ENCODE data around the gene ADAMTSL4.

Gene ADAMTSL4

DNA sequence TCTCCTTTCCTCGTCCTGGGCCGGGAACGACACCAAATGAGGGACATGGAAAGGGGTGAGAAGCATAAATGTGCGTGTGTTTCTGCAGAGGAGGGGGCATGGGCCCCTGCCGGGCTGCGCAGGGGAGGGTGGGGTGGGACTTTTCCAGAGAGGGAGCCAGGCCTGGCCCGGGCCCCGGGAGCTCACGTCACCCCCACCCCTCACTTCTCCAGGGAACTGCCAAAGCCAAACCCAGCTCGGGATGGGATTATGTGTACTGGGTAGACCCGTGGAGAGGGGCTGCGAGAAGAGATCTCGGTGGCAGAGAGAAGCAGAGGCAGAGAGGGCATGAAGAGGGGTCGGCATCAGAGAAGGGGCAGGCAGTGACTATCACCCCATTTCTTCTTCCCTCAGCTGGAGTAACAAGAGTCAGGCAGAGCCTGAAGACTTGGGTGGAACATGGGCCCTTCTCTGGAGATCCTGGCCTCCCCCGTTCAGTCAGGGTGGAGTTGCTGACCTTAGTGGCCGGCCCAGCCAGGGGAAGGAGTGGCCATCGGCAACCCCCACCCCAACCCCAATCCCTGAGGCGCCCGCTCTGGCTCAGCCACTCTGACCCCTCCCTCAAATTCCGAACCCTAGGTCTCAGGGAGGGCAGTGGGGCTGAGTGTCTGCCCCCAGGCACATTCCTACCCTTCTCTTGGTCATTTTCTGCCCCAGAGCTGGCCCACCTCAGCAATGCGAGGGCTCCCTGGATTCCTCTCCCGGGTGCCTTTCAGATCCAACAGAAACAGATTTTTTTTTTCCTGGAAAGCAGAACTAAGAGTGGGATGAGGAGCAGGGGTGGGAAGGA is 1.2 kb downstream of the ADAMTSL4 start:
- no peak overlapping the region for H3K9ac ChIP-seq (ENCODE audit: low read depth, low read length)
- H3K36me3 ChIP-seq (ENCODE audit: insufficient read depth, low read depth, low read length), result no peaks in the 10 kb centered on the region
- no peak overlapping the region for H3K4me3 ChIP-seq (ENCODE audit: low read length)
- no peaks in the 10 kb centered on the region for H3K9me3 ChIP-seq (ENCODE audit: insufficient read depth, low read depth, low read length)
- peaks cover 35% of the 10 kb centered on the region for H3K27me3 ChIP-seq (ENCODE audit: insufficient read depth, low read length)
- H3K27ac ChIP-seq (ENCODE audit: low read length), result no peak overlapping the region
- peaks cover 3% of the 10 kb centered on the region; the same call in 1 of the 2 replicates for H3K4me1 ChIP-seq (ENCODE audit: insufficient read depth, low read length)

DNA sequence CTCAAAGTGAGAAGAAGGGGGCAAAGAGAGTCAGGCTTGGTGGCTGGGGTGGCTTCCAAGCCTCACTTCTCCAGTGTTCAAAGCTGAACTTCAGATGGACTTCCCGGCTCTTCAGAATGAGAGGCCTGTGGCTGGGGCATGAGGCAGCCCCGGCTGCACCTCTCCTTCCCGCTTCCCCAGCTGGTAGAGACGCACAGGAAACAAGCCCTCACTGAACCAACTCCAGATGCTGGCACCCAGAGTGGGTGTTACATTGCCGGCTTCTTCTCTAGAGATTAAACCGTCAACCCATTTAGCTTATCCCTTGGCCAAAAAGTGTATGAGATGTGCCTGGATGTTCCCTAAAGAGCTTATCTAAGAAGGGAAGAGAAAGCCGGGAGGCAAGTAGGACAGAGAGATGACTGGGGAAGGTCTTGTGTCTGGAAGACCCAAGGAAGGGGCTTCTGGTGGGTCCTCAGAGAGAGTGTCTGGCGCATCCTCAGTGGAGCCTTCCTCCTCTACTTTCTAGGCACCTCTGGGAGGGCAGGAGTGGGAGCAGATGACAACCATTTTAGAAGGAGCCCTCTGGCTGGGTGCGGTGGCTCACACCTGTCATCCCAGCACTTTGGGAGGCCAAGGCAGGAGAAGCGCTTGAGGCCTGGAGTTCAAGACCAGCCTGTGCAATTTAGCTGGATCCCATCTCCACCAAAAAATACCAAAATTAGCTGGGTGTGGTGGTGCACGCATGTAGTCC is 2.0 kb downstream of the ADAMTSL4 start:
- Histone ChIP-seq H3K9ac (ENCODE audit: low read depth, low read length) (no peak overlapping the region), H3K27me3 (ENCODE audit: insufficient read depth, low read length) (peaks cover 35% of the 10 kb centered on the region), H3K4me1 (ENCODE audit: insufficient read depth, low read length) (peaks cover 5% of the 10 kb centered on the region), H3K4me3 (ENCODE audit: low read length) (no peak overlapping the region), H3K36me3 (ENCODE audit: insufficient read depth, low read depth, low read length) (no peaks in the 10 kb centered on the region), H3K27ac (ENCODE audit: low read length) (no peak overlapping the region), H3K9me3 (ENCODE audit: insufficient read depth, low read depth, low read length) (no peaks in the 10 kb centered on the region)

DNA sequence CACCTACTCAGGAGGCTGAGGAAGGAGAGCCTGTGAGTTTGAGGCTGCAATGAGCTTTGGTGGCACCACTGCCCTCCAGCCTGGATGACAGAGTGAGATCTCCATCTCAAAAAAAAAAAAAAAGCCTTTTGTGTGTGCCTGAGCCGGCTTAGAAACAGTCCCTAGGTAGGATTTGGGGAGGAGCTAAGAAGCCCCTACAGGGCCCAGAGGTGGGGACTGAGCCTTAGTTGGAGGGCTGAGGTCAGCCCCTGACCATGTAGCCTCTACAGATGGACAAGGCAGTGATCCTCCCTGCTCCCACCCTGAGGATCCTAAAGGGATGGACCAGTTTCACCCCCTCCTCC is 2.5 kb downstream of the ADAMTSL4 start:
- Histone ChIP-seq H3K27ac (ENCODE audit: low read length) (no peak overlapping the region), H3K27me3 (ENCODE audit: insufficient read depth, low read length) (peaks cover 33% of the 10 kb centered on the region), H3K9me3 (ENCODE audit: insufficient read depth, low read depth, low read length) (no peaks in the 10 kb centered on the region)

DNA sequence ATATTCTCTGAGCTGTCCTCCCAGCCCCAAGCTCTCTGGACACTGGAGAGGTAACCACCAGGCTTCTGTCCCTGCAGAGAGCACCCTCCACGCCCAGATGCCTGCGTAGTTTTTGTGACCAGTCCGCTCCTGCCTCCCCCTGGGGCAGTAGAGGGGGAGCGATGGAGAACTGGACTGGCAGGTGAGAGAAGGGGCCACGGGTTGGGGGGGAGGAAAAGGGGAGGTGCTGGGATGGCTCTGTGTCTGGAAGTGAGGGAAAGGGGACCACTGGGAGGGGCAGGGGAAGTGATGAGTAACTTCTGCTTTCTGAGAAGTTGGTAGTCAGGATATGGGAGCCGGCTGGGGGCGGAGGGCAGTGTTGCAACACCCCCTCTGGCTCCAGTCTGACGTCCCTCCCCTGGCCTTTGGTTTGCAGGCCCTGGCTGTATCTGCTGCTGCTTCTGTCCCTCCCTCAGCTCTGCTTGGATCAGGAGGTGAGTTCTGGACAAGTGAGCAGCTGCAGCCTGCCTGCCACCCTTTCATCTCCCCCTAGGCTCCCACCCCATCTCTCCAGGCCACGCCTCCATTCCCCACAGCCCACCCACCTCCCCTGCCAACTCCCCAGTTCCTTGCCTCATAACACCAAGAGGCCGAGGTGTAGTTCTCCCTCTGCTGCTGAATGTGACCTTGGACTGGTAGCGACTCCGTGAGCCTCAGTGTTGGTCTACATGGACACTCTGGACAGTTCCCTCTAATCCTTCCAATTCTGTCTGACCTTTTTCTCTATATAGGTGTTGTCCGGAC is 3.1 kb downstream of the ADAMTSL4 start:
- H3K36me3 ChIP-seq (ENCODE audit: insufficient read depth, low read depth, low read length), result no peaks in the 10 kb centered on the region
- peaks cover 6% of the 10 kb centered on the region for H3K4me1 ChIP-seq (ENCODE audit: insufficient read depth, low read length)
- H3K9ac ChIP-seq (ENCODE audit: low read depth, low read length), result no peak overlapping the region
- H3K27ac ChIP-seq (ENCODE audit: low read length), result no peak overlapping the region
- peaks cover 30% of the 10 kb centered on the region for H3K27me3 ChIP-seq (ENCODE audit: insufficient read depth, low read length)
- H3K9me3 ChIP-seq (ENCODE audit: insufficient read depth, low read depth, low read length), result no peaks in the 10 kb centered on the region
- no peak overlapping the region for H3K4me3 ChIP-seq (ENCODE audit: low read length)

More for the DNA sequence above, 2.5 kb downstream of the ADAMTSL4 start:
- Histone ChIP-seq H3K9ac (ENCODE audit: low read depth, low read length) (no peak overlapping the region), H3K4me1 (ENCODE audit: insufficient read depth, low read length) (peaks cover 6% of the 10 kb centered on the region), H3K4me3 (ENCODE audit: low read length) (no peak overlapping the region), H3K36me3 (ENCODE audit: insufficient read depth, low read depth, low read length) (no peaks in the 10 kb centered on the region)

GRCh38 chr1:150552911-150553289 is 3.7 kb downstream of the ADAMTSL4 start:
- H3K36me3 ChIP-seq (ENCODE audit: insufficient read depth, low read depth, low read length), result no peaks in the 10 kb centered on the region
- H3K27me3 ChIP-seq (ENCODE audit: insufficient read depth, low read length), result peaks cover 27% of the 10 kb centered on the region
- H3K4me1 ChIP-seq (ENCODE audit: insufficient read depth, low read length), result peaks cover 6% of the 10 kb centered on the region
- H3K4me3 ChIP-seq (ENCODE audit: low read length), result no peak overlapping the region
- H3K27ac ChIP-seq (ENCODE audit: low read length), result no peak overlapping the region
- no peak overlapping the region for H3K9ac ChIP-seq (ENCODE audit: low read depth, low read length)
- no peaks in the 10 kb centered on the region for H3K9me3 ChIP-seq (ENCODE audit: insufficient read depth, low read depth, low read length)

DNA sequence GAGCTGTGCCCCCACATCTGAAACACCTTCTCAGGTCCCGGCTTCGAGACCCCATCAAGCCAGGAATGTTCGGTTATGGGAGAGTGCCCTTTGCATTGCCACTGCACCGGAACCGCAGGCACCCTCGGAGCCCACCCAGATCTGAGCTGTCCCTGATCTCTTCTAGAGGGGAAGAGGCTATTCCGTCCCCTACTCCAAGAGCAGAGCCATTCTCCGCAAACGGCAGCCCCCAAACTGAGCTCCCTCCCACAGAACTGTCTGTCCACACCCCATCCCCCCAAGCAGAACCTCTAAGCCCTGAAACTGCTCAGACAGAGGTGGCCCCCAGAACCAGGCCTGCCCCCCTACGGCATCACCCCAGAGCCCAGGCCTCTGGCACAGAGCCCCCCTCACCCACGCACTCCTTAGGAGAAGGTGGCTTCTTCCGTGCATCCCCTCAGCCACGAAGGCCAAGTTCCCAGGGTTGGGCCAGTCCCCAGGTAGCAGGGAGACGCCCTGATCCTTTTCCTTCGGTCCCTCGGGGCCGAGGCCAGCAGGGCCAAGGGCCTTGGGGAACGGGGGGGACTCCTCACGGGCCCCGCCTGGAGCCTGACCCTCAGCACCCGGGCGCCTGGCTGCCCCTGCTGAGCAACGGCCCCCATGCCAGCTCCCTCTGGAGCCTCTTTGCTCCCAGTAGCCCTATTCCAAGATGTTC is 4.3 kb downstream of the ADAMTSL4 start:
- no peaks in the 10 kb centered on the region for H3K36me3 ChIP-seq (ENCODE audit: insufficient read depth, low read depth, low read length)
- no peaks in the 10 kb centered on the region for H3K9me3 ChIP-seq (ENCODE audit: insufficient read depth, low read depth, low read length)
- H3K4me1 ChIP-seq (ENCODE audit: insufficient read depth, low read length), result peaks cover 6% of the 10 kb centered on the region
- H3K9ac ChIP-seq (ENCODE audit: low read depth, low read length), result no peak overlapping the region
- no peak overlapping the region for H3K27ac ChIP-seq (ENCODE audit: low read length)
- H3K4me3 ChIP-seq (ENCODE audit: low read length), result no peak overlapping the region
- H3K27me3 ChIP-seq (ENCODE audit: insufficient read depth, low read length), result peaks cover 22% of the 10 kb centered on the region

- Histone ChIP-seq H3K9ac (ENCODE audit: low read depth, low read length) (no peak overlapping the region), H3K27me3 (ENCODE audit: insufficient read depth, low read length) (peaks cover 17% of the 10 kb centered on the region), H3K9me3 (ENCODE audit: insufficient read depth, low read depth, low read length) (no peaks in the 10 kb centered on the region), H3K4me3 (ENCODE audit: low read length) (no peak overlapping the region), H3K4me1 (ENCODE audit: insufficient read depth, low read length) (peaks cover 6% of the 10 kb centered on the region), H3K27ac (ENCODE audit: low read length) (no peak overlapping the region), H3K36me3 (ENCODE audit: insufficient read depth, low read depth, low read length) (no peaks in the 10 kb centered on the region)
These were observed 4.9 kb downstream of the ADAMTSL4 start for GRCh38 chr1:150554086-150554452.

DNA sequence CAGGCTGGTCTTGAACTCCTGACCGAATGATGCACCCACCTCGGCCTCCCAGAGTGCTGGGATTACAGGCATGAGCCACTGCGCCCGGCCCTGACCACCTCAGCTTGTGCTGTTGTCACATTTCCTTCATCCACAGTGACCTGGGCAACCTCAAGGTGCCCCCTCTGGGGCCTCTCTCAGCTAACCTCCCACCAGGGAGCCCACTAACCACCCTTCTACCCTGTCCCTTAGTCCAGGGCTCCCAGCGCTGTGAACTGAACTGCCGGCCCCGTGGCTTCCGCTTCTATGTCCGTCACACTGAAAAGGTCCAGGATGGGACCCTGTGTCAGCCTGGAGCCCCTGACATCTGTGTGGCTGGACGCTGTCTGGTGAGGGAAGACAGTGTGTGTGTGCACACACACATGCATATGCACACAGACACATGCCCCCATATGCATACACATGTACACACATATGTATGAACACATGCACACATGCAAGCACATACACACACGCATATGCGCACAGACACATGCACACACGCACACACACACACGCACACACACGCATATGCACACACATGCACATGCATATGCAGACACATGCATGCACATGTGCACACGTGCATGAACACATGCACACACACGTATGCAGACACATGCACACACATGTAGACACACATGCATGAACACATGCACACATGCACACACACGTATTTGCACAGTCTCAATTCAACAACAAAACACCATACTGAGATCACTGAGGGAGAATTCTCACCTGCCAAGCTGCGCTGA is 6.2 kb downstream of the ADAMTSL4 start:
- no peaks in the 10 kb centered on the region for H3K36me3 ChIP-seq (ENCODE audit: insufficient read depth, low read depth, low read length)
- H3K27me3 ChIP-seq (ENCODE audit: insufficient read depth, low read length), result peaks cover 7% of the 10 kb centered on the region
- no peak overlapping the region for H3K4me3 ChIP-seq (ENCODE audit: low read length)
- no peaks in the 10 kb centered on the region for H3K9me3 ChIP-seq (ENCODE audit: insufficient read depth, low read depth, low read length)
- H3K4me1 ChIP-seq (ENCODE audit: insufficient read depth, low read length), result peaks cover 10% of the 10 kb centered on the region
- H3K27ac ChIP-seq (ENCODE audit: low read length), result no peak overlapping the region
- H3K9ac ChIP-seq (ENCODE audit: low read depth, low read length), result no peak overlapping the region

GRCh38 chr1:150555971-150556865 is 7.0 kb downstream of the ADAMTSL4 start:
- Histone ChIP-seq H3K9me3 (ENCODE audit: insufficient read depth, low read depth, low read length) (no peaks in the 10 kb centered on the region), H3K4me1 (ENCODE audit: insufficient read depth, low read length) (peaks cover 12% of the 10 kb centered on the region), H3K9ac (ENCODE audit: low read depth, low read length) (no peak overlapping the region), H3K36me3 (ENCODE audit: insufficient read depth, low read depth, low read length) (no peaks in the 10 kb centered on the region), H3K4me3 (ENCODE audit: low read length) (no peak overlapping the region), H3K27ac (ENCODE audit: low read length) (no peak overlapping the region), H3K27me3 (ENCODE audit: insufficient read depth, low read length) (no peaks in the 10 kb centered on the region)

DNA sequence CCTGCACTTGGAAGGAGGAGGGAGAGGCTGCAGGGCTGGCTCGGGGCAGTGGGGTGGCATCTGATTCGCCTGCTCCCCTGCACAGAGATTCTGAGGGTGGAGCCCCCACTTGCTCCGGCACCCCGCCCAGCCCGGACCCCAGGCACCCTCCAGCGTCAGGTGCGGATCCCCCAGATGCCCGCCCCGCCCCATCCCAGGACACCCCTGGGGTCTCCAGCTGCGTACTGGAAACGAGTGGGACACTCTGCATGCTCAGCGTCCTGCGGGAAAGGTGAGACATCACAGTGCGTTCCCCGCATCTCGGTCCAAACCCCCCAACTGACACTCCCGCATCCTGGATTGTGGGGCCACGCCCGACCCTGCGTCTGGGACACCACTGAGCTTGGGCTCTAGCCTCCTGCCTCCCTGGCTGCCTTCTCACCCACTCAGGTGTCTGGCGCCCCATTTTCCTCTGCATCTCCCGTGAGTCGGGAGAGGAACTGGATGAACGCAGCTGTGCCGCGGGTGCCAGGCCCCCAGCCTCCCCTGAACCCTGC is 7.9 kb downstream of the ADAMTSL4 start:
- H3K4me1 ChIP-seq (ENCODE audit: insufficient read depth, low read length), result peaks cover 12% of the 10 kb centered on the region
- no peaks in the 10 kb centered on the region for H3K9me3 ChIP-seq (ENCODE audit: insufficient read depth, low read depth, low read length)
- H3K27me3 ChIP-seq (ENCODE audit: insufficient read depth, low read length), result no peaks in the 10 kb centered on the region
- no peak overlapping the region for H3K4me3 ChIP-seq (ENCODE audit: low read length)
- no peak overlapping the region for H3K27ac ChIP-seq (ENCODE audit: low read length)
- no peak overlapping the region for H3K9ac ChIP-seq (ENCODE audit: low read depth, low read length)
- no peaks in the 10 kb centered on the region for H3K36me3 ChIP-seq (ENCODE audit: insufficient read depth, low read depth, low read length)
